ENCODE measurements around the gene ADGRG3.

GRCh38 chr16:57633383-57634064, 34.6 kb upstream of the ADGRG3 start:
- no peak for TF ChIP-seq CTCF (IDR thresholded peaks at IDR 0.05)
- TF ChIP-seq POLR2A (IDR thresholded peaks at IDR 0.05): no peak
